Hepatocyte (in vitro differentiated cells): Measurements from ENCODE around the gene MOB2. TPM values are rescaled to one million over a fixed set of nuclear protein-coding genes. Genes with fewer than 3 reads are reported as not detected.

ENCODE experiments used
- DNase-seq: peaks from one replicate; pipeline ENCODE4 v3.0.0-alpha.2; 2016; ENCODE audit warnings: low spot score
- H2AFZ ChIP-seq: fragments of 200-600 bp; sonication (generic); 2 replicates; pipeline ENCODE4 v1.6.0; 2016; ENCODE audit warnings: antibody characterized with exemption, mild to moderate bottlenecking
- H3K27ac ChIP-seq: fragments of 200-600 bp; sonication (generic); 2 replicates; pipeline ENCODE4 v1.5.1; 2016; ENCODE audit warnings: mild to moderate bottlenecking
- H3K27me3 ChIP-seq: fragments of 200-600 bp; sonication (generic); 2 replicates; pipeline ENCODE4 v1.6.1; 2016
- H3K36me3 ChIP-seq: fragments of 200-600 bp; sonication (generic); replicated peaks from 2 replicates; pipeline ENCODE4 v1.5.1; 2016; ENCODE audit warnings: low read depth; ENCODE audit not compliant: insufficient read depth
- H3K4me1 ChIP-seq: fragments of 200-600 bp; sonication (generic); 2 replicates; pipeline ENCODE4 v1.5.1; 2016; ENCODE audit warnings: mild to moderate bottlenecking, moderate library complexity; ENCODE audit not compliant: insufficient read depth
- H3K4me2 ChIP-seq: fragments of 200-600 bp; sonication (generic); 2 replicates; pipeline ENCODE4 v1.6.0; 2016
- H3K4me3 ChIP-seq: fragments of 200-600 bp; sonication (generic); 2 replicates; pipeline ENCODE4 v1.5.1; 2016; ENCODE audit warnings: mild to moderate bottlenecking
- H3K79me2 ChIP-seq: fragments of 200-600 bp; sonication (generic); 2 replicates; pipeline ENCODE4 v1.6.0; 2017; ENCODE audit warnings: mild to moderate bottlenecking
- H3K9me2 ChIP-seq: fragments of 200-600 bp; sonication (generic); replicated peaks from 2 replicates; pipeline ENCODE4 v1.6.0; 2017; ENCODE audit warnings: mild to moderate bottlenecking; ENCODE audit not compliant: insufficient read depth
- H3K9me3 ChIP-seq: fragments of 200-600 bp; sonication (generic); 2 replicates; pipeline ENCODE4 v1.5.1; 2016; ENCODE audit warnings: low read depth, mild to moderate bottlenecking
- H4K20me1 ChIP-seq: fragments of 200-600 bp; sonication (generic); 2 replicates; pipeline ENCODE4 v1.6.0; 2016; ENCODE audit warnings: mild to moderate bottlenecking; ENCODE audit not compliant: insufficient read depth, poor library complexity, severe bottlenecking
- CTCF ChIP-seq: fragments of 200-600 bp; sonication (generic); IDR thresholded peaks from 2 replicates; pipeline ENCODE4 v1.5.1; 2016; ENCODE audit warnings: antibody characterized with exemption, mild to moderate bottlenecking; ENCODE audit not compliant: poor library complexity
- EZH2 ChIP-seq: fragments of 200-600 bp; sonication (generic); IDR thresholded peaks from 2 replicates; pipeline ENCODE4 v1.6.1; 2016; ENCODE audit warnings: antibody characterized with exemption, mild to moderate bottlenecking, borderline replicate concordance
- EZH2phosphoT487 ChIP-seq: fragments of 200-600 bp; sonication (generic); IDR thresholded peaks from one replicate; pipeline ENCODE4 v1.6.1; 2018; ENCODE audit warnings: antibody characterized with exemption, mild to moderate bottlenecking, low read depth, moderate library complexity; ENCODE audit not compliant: unreplicated experiment, severe bottlenecking
- WGBS: methylation state at CpG from one replicate; pipeline ENCODE4 v1.1.6; 2016; ENCODE audit warnings: low lambda C conversion rate; ENCODE audit errors: missing lambda C conversion rate; 5-methylcytosine and 5-hydroxymethylcytosine counted together
- polyA plus RNA-seq: library from polyadenylated mRNA; unstranded; fragments of >200 nt; fragmentation: Nextera tagmentation; extraction: Ambion mirVana; gene quantifications from 2 replicates; pipeline ENCODE4 v1.2.1, GENCODE V29; 2016
- total RNA-seq: library from RNA; depleted of rRNA; stranded (reverse); fragments of >200 nt; gene quantifications from 2 replicates; pipeline ENCODE4 v1.2.3, GENCODE V29; 2014

Gene MOB2
- total and polyA plus RNA-seq, 2 experiments from 2014 or later, result 12.5 to 48.2 TPM

- Histone ChIP-seq H3K36me3 (no peaks in the 10 kb centered on the region), H3K9me2 (no peaks in the 10 kb centered on the region), H3K79me2 (no peaks in the 10 kb centered on the region), H3K9me3 (no peaks in the 10 kb centered on the region), H3K27me3 (no peaks in the 10 kb centered on the region), H3K27ac (no peak overlapping the region), H2AFZ (no peak overlapping the region), H3K4me1 (no peaks in the 10 kb centered on the region), H3K4me2 (no peak overlapping the region), H3K4me3 (no peak overlapping the region), H4K20me1 (no peaks in the 10 kb centered on the region)
- 96% methylated on average over 26 of the region's 44 CpGs for WGBS
- no peak for DNase-seq
- TF ChIP-seq EZH2 (no peak), EZH2phosphoT487 (no peak), CTCF (no peak)
Observed at GRCh38 chr11:1456596-1457325, 29.8 kb downstream of the MOB2 start.

GRCh38 chr11:1456176-1456575 lies 30.4 kb downstream of the MOB2 start:
- Histone ChIP-seq H3K27ac (no peak overlapping the region), H3K79me2 (no peaks in the 10 kb centered on the region), H3K9me3 (no peaks in the 10 kb centered on the region), H4K20me1 (no peaks in the 10 kb centered on the region), H3K4me2 (no peak overlapping the region), H2AFZ (no peak overlapping the region), H3K36me3 (no peaks in the 10 kb centered on the region), H3K27me3 (no peaks in the 10 kb centered on the region), H3K4me3 (no peak overlapping the region), H3K4me1 (no peaks in the 10 kb centered on the region), H3K9me2 (no peaks in the 10 kb centered on the region)
- DNase-seq, result no peak
- 91% methylated on average over 21 of the region's 22 CpGs for WGBS
- TF ChIP-seq CTCF (no peak), EZH2 (no peak), EZH2phosphoT487 (no peak)

- 100% methylated on average over 2 of the region's 5 CpGs for WGBS
- H3K27me3 ChIP-seq, result no peaks in the 10 kb centered on the region
- no peak overlapping the region for H3K27ac ChIP-seq
Observed at GRCh38 chr11:1455763-1456060, 30.9 kb downstream of the MOB2 start.

DNA sequence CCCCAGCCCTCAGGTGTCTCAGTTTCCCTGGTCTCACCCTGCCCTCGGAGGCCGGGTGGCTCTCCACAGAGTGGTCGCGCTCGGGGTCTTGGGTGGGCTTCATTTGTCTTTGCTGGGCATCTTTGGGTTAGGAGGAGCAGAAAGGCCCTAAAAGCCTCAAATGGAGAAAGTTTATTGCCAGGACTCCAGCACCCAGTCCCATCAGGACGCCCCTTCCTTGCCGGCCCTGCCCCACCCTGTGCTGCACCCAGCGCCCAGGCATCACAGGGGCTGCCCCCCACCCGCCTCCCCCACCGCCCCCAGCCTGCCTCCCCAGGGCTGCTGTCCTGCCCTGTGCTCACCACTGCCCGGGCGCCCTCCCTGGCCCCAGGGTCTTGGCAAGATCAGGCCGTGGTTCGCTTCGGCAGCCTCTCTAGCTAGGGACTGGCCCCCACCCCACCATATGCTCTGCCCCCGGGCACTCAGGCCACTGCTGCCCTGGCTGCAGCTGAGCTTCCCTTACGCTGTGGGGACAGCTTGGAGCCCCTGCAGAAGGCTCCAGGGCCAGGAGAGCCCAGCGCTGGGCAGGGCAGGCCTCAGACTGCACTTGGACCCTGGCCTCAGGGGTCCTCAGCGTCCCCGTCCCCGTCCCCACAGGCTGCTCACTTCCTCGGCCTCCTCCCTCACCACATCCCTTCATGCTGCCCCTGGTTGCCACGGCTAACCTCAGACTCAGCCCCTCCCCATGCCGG lies 31.4 kb downstream of the MOB2 start:
- Histone ChIP-seq H3K4me2 (no peak overlapping the region), H3K27me3 (no peaks in the 10 kb centered on the region), H3K36me3 (no peaks in the 10 kb centered on the region), H3K9me2 (no peaks in the 10 kb centered on the region), H3K4me1 (no peaks in the 10 kb centered on the region), H3K9me3 (no peaks in the 10 kb centered on the region), H4K20me1 (no peaks in the 10 kb centered on the region), H3K79me2 (no peaks in the 10 kb centered on the region), H3K27ac (no peak overlapping the region), H3K4me3 (no peak overlapping the region), H2AFZ (no peak overlapping the region)
- WGBS, result 93% methylated on average over 18 of the region's 24 CpGs
- TF ChIP-seq EZH2phosphoT487, result no peak
- TF ChIP-seq EZH2, result no peak
- TF ChIP-seq CTCF, result no peak
- no peak for DNase-seq

More at GRCh38 chr11:1455763-1456060, 30.9 kb downstream of the MOB2 start:
- Histone ChIP-seq H4K20me1 (no peaks in the 10 kb centered on the region), H3K4me1 (no peaks in the 10 kb centered on the region), H3K4me2 (no peak overlapping the region), H3K4me3 (no peak overlapping the region), H3K36me3 (no peaks in the 10 kb centered on the region), H3K79me2 (no peaks in the 10 kb centered on the region), H3K9me3 (no peaks in the 10 kb centered on the region), H3K9me2 (no peaks in the 10 kb centered on the region), H2AFZ (no peak overlapping the region)
- no peak for DNase-seq
- TF ChIP-seq EZH2phosphoT487 (no peak), EZH2 (no peak)
